PC-3 (cell line): ENCODE results near the gene MYH9. TPM values are rescaled to one million over a fixed set of nuclear protein-coding genes. Genes with fewer than 3 reads are reported as not detected.

Experiments
- ATAC-seq: fragments of 200-7000 bp; cut with Tn5 transposase; 2 replicates; pipeline ENCODE4 v1.9.1; 2020; ENCODE audit warnings: mild to moderate bottlenecking, moderate library complexity
- BruUV-seq: library from RNA; stranded (reverse); fragments of 400-500 nt; replicated peaks from 2 replicates; lab custom pipeline; 2021; lab: Mats Ljungman, UMichigan
- CTCF ChIA-PET: fragments of 300-600 bp; sonication (Branson Sonifier 250); formaldehyde crosslinking; loops from one replicate; lab custom pipeline; 2022; ENCODE audit warnings: antibody characterized with exemption; lab: Charles Lee
- POLR2A ChIA-PET: fragments of 300-600 bp; sonication (Branson Sonifier 250); formaldehyde crosslinking; loops from one replicate; lab custom pipeline; 2022; ENCODE audit warnings: antibody characterized with exemption; ENCODE audit not compliant: unreplicated experiment; lab: Charles Lee
- DNase-seq: peaks from one replicate; pipeline ENCODE4 v3.0.0-alpha.2; 2015
- H2AFZ ChIP-seq: fragments of 300-600 bp; sonication (generic); 2 replicates; pipeline ENCODE4 v1.6.0; 2016; ENCODE audit warnings: antibody characterized with exemption, low read length
- H3F3A ChIP-seq: fragments of 300-600 bp; sonication (generic); one replicate; pipeline ENCODE4 v1.6.0; 2017; ENCODE audit warnings: antibody characterized with exemption, low read length, control low read depth, mild to moderate bottlenecking; ENCODE audit not compliant: unreplicated experiment
- H3K27ac ChIP-seq: fragments of 300-600 bp; sonication (generic); 2 replicates; pipeline ENCODE4 v1.5.1; 2016; ENCODE audit warnings: mild to moderate bottlenecking, low read length
- H3K27me3 ChIP-seq: fragments of 300-600 bp; sonication (generic); 2 replicates; pipeline ENCODE4 v1.6.1; 2016; ENCODE audit warnings: low read length, mixed read lengths
- H3K36me3 ChIP-seq: fragments of 300-600 bp; sonication (generic); 2 replicates; pipeline ENCODE4 v1.6.1; 2016; ENCODE audit warnings: low read depth, mixed run types, low read length, mixed read lengths
- H3K4me1 ChIP-seq: fragments of 300-600 bp; sonication (generic); 2 replicates; pipeline ENCODE4 v1.5.1; 2016; ENCODE audit warnings: low read length; ENCODE audit not compliant: insufficient read depth
- H3K4me2 ChIP-seq: fragments of 300-600 bp; sonication (generic); 2 replicates; pipeline ENCODE4 v1.6.0; 2016; ENCODE audit warnings: low read length
- H3K4me3 ChIP-seq: fragments of 300-600 bp; sonication (generic); 2 replicates; pipeline ENCODE4 v1.5.1; 2016; ENCODE audit warnings: mild to moderate bottlenecking, low read length, mixed read lengths
- H3K79me2 ChIP-seq: fragments of 300-600 bp; sonication (generic); 2 replicates; pipeline ENCODE4 v1.6.1; 2017; ENCODE audit warnings: low read length, mixed read lengths
- H3K9ac ChIP-seq: fragments of 300-600 bp; sonication (generic); 2 replicates; pipeline ENCODE4 v1.6.0; 2016; ENCODE audit warnings: mild to moderate bottlenecking, low read length
- H3K9me2 ChIP-seq: fragments of 300-600 bp; sonication (generic); replicated peaks from 2 replicates; pipeline ENCODE4 v1.6.1; 2016; ENCODE audit warnings: mixed run types, low read length, mixed read lengths
- H3K9me3 ChIP-seq: fragments of 300-600 bp; sonication (generic); 2 replicates; pipeline ENCODE4 v1.6.1; 2016; ENCODE audit warnings: low read length, mixed read lengths
- H4K20me1 ChIP-seq: fragments of 300-600 bp; sonication (generic); 2 replicates; pipeline ENCODE4 v1.6.1; 2016; ENCODE audit warnings: low read length, mixed read lengths
- EZH2 ChIP-seq: fragments of 300-600 bp; sonication (generic); IDR thresholded peaks from one replicate; pipeline ENCODE4 v1.6.1; 2017; ENCODE audit warnings: antibody characterized with exemption, mild to moderate bottlenecking, low read length; ENCODE audit not compliant: unreplicated experiment
- EZH2phosphoT487 ChIP-seq: fragments of 300-600 bp; sonication (generic); IDR thresholded peaks from 2 replicates; pipeline ENCODE4 v1.6.1; 2018; ENCODE audit warnings: mild to moderate bottlenecking, antibody characterized with exemption, low read length, borderline replicate concordance
- intact Hi-C: fragments of 100-400 bp; cut with micrococcal nuclease; formaldehyde crosslinking; loops from 2 replicates; pipeline ENCODE4 v1.9.0; 2023
- total RNA-seq: library from RNA; depleted of rRNA; stranded (reverse); fragments of >200 nt; gene quantifications from 2 replicates; pipeline ENCODE4 v1.2.3, GENCODE V29; 2014
- TF ChIP-seq, protein P1 (sequence below): fragments of 300-600 bp; sonication (generic); conservative IDR thresholded peaks from 2 replicates; pipeline ENCODE4 v1.5.1; 2017; ENCODE audit warnings: antibody characterized with exemption, low read depth, mild to moderate bottlenecking, low read length

MYH9 gene
- total RNA-seq, 1 experiment from 2014 or later: 357 TPM

- Histone ChIP-seq H3K9ac (no peak overlapping the region), H3F3A (no peaks in the 10 kb centered on the region), H3K9me2 (no peaks in the 10 kb centered on the region), H3K36me3 (no peaks in the 10 kb centered on the region), H4K20me1 (no peaks in the 10 kb centered on the region), H3K4me2 (no peak overlapping the region), H3K4me1 (no peaks in the 10 kb centered on the region), H2AFZ (no peak overlapping the region), H3K27ac (no peak overlapping the region), H3K27me3 (no peaks in the 10 kb centered on the region), H3K79me2 (no peaks in the 10 kb centered on the region), H3K9me3 (no peaks in the 10 kb centered on the region), H3K4me3 (no peak overlapping the region)
- ChIA-PET POLR2A (no interaction called here), CTCF (no interaction called here)
- BruUV-seq: no TSS peak
- TF ChIP-seq, protein P1, sequence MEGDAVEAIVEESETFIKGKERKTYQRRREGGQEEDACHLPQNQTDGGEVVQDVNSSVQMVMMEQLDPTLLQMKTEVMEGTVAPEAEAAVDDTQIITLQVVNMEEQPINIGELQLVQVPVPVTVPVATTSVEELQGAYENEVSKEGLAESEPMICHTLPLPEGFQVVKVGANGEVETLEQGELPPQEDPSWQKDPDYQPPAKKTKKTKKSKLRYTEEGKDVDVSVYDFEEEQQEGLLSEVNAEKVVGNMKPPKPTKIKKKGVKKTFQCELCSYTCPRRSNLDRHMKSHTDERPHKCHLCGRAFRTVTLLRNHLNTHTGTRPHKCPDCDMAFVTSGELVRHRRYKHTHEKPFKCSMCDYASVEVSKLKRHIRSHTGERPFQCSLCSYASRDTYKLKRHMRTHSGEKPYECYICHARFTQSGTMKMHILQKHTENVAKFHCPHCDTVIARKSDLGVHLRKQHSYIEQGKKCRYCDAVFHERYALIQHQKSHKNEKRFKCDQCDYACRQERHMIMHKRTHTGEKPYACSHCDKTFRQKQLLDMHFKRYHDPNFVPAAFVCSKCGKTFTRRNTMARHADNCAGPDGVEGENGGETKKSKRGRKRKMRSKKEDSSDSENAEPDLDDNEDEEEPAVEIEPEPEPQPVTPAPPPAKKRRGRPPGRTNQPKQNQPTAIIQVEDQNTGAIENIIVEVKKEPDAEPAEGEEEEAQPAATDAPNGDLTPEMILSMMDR: no peak
- TF ChIP-seq EZH2phosphoT487: no peak
- TF ChIP-seq EZH2: no peak
- intact Hi-C loops: no loop called here
- DNase-seq (no peak), ATAC-seq (no peak)
Observed at GRCh38 chr22:36259615-36260300, 128.0 kb downstream of the MYH9 start.

GRCh38 chr22:36258701-36259614 is 128.8 kb downstream of the MYH9 start:
- H3K9me3 ChIP-seq: no peaks in the 10 kb centered on the region
- ATAC-seq (no peak), DNase-seq (no peak)
- intact Hi-C loops: no loop called here
- no peak for TF ChIP-seq EZH2
- TF ChIP-seq, protein P1: no peak
- no peak for TF ChIP-seq EZH2phosphoT487
- no TSS peak for BruUV-seq
- no peak overlapping the region for H2AFZ ChIP-seq
- H3K4me3 ChIP-seq: no peak overlapping the region
- no peaks in the 10 kb centered on the region for H3K36me3 ChIP-seq
- H3K4me1 ChIP-seq: no peaks in the 10 kb centered on the region
- no peaks in the 10 kb centered on the region for H4K20me1 ChIP-seq
- no peaks in the 10 kb centered on the region for H3K79me2 ChIP-seq
- H3K9me2 ChIP-seq: no peaks in the 10 kb centered on the region
- ChIA-PET POLR2A (no interaction called here), CTCF (no interaction called here)
- H3K9ac ChIP-seq: no peak overlapping the region
- no peak overlapping the region for H3K4me2 ChIP-seq
- no peaks in the 10 kb centered on the region for H3F3A ChIP-seq
- no peak overlapping the region for H3K27ac ChIP-seq
- no peaks in the 10 kb centered on the region for H3K27me3 ChIP-seq
